GM12872 (cell line): ENCODE measurements around the gene SHC2.

Source experiments
- TF ChIP-seq, protein P1 (sequence below): IDR thresholded peaks from 3 replicates; pipeline ENCODE4 v1.5.1; 2011; ENCODE audit warnings: low read depth, mild to moderate bottlenecking, low read length, moderate library complexity; ENCODE audit not compliant: insufficient read depth

The SHC2 gene

DNA sequence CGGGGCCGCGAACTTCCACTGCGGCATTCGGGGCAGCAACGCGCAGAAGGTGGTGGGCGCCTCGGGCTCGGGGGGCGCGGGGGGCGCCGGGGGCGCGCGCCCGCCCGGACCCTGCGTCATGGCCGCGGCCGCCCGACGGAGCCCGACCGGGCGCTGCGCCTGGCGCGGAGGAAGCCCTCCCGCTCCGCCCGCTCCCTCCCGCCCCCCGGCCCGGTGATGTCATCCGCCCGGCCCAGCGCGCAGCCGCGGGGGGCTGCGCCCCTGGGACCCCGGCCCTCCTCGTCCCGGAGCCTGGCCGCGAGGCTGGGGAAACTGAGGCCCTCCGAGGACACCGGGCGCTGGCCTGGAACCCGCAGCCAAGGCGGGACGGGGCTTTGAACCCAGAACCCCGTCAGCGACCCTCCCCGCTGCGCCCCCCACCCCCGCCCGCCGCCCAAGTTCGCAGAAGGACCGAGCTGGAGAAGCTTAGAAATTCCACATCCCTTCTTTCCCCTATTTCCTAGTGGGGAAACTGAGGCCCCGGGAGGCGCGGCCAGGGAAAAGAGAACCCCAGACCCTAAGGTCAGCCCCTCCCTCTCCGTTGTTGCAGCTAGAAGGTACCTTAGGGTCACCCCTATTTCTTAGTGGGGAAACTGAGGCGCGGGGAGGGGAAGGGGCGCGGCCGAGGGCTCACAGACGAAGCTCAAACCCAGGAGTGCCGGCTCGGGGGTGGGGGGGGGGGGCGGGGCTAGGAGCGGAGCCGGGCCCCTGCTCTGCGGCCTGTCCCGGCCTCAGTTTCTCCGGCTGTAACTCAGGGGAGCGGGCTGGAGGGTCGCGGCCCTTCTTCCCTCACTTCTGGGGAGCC is at the start of gene SHC2:
SHC2 (minus strand) TSS at position 157 of the 844 bp plus-strand sequence; CDS start at position 120, 37 bp downstream.
- TF ChIP-seq, protein P1, sequence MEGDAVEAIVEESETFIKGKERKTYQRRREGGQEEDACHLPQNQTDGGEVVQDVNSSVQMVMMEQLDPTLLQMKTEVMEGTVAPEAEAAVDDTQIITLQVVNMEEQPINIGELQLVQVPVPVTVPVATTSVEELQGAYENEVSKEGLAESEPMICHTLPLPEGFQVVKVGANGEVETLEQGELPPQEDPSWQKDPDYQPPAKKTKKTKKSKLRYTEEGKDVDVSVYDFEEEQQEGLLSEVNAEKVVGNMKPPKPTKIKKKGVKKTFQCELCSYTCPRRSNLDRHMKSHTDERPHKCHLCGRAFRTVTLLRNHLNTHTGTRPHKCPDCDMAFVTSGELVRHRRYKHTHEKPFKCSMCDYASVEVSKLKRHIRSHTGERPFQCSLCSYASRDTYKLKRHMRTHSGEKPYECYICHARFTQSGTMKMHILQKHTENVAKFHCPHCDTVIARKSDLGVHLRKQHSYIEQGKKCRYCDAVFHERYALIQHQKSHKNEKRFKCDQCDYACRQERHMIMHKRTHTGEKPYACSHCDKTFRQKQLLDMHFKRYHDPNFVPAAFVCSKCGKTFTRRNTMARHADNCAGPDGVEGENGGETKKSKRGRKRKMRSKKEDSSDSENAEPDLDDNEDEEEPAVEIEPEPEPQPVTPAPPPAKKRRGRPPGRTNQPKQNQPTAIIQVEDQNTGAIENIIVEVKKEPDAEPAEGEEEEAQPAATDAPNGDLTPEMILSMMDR = no peak

- TF ChIP-seq, protein P1 = no peak
Measured at GRCh38 chr19:508204-509150, 47.6 kb upstream of the SHC2 start.

- TF ChIP-seq, protein P1 = no peak
Measured at GRCh38 chr19:507286-508203, 46.7 kb upstream of the SHC2 start, which contains the start of gene TPGS1. TSS of gene TPGS1 (plus strand) at chr19:507497. CDS start at chr19:507507, 10 bp downstream.

- TF ChIP-seq, protein P1 = peak; percentile 95
Measured at GRCh38 chr19:506404-507285, 45.8 kb upstream of the SHC2 start.

GRCh38 chr19:504616-505015 is 43.8 kb upstream of the SHC2 start:
- TF ChIP-seq, protein P1 = no peak

GRCh38 chr19:501646-502045 is 40.8 kb upstream of the SHC2 start:
- TF ChIP-seq, protein P1 = no peak
